Lower leg skin (tissue), 3 donors: Measurements from ENCODE around the gene ADCY1.

Experiments used
- CTCF ChIP-seq, 3 donors: fragments of 450-650 bp; IDR thresholded peaks; one replicate each; pipeline ENCODE4 v1.5.1; 2016; ENCODE audit warnings: antibody characterized with exemption in 3 of 3, mild to moderate bottlenecking in 3 of 3, moderate library complexity in 2 of 3
- POLR2A ChIP-seq, 2 donors: fragments of 450-650 bp; IDR thresholded peaks; one replicate each; pipeline ENCODE4 v1.6.1; 2016 to 2017; ENCODE audit warnings: antibody characterized with exemption in 2 of 2, mild to moderate bottlenecking in 1 of 2, moderate library complexity in 1 of 2

- TF ChIP-seq POLR2A (IDR thresholded peaks at IDR 0.05) (no peak), CTCF (IDR thresholded peaks at IDR 0.05) (no peak)
Measured at GRCh38 chr7:45660901-45661211, 86.7 kb downstream of the ADCY1 start.
